ENCODE data around the gene ARPP19. TPM values are rescaled to one million over a fixed set of nuclear protein-coding genes. Genes with fewer than 3 reads are reported as not detected.
"Not testable (repeated sequence)": the region's sequence is repeated elsewhere in the genome, so short reads cannot be mapped to it uniquely, and the experiment has no call there.

ARPP19 gene
- total and polyA plus RNA-seq, 2 experiments from 2014 or later = 52.7 to 130 TPM

- Histone ChIP-seq H3K4me1 (ENCODE audit: insufficient read depth) (no peaks in the 10 kb centered on the region), H3K36me3 (replicated peaks; ENCODE audit: insufficient read depth, low read depth) (no peaks in the 10 kb centered on the region), H3K79me2 (peaks cover 42% of the 10 kb centered on the region), H3K27ac (no peak overlapping the region), H3K4me2 (no peak overlapping the region), H3K9me2 (replicated peaks; ENCODE audit: insufficient read depth) (no peaks in the 10 kb centered on the region), H3K9me3 (ENCODE audit: low read depth) (no peaks in the 10 kb centered on the region), H3K4me3 (no peak overlapping the region), H3K27me3 (no peaks in the 10 kb centered on the region), H2AFZ (no peak overlapping the region), H4K20me1 (ENCODE audit: insufficient read depth, poor library complexity, severe bottlenecking) (peaks cover 31% of the 10 kb centered on the region)
- TF ChIP-seq CTCF (IDR thresholded peaks at IDR 0.05; ENCODE audit: poor library complexity) = no peak
- no peak for TF ChIP-seq EZH2 (IDR thresholded peaks at IDR 0.05; ENCODE audit: borderline replicate concordance)
- no peak for TF ChIP-seq EZH2phosphoT487 (IDR thresholded peaks at IDR 0.05; ENCODE audit: low read depth, severe bottlenecking, unreplicated experiment)
- no peak for DNase-seq (ENCODE audit: low spot score)
- 100% methylated on average over 1 of the region's 2 CpGs for WGBS (ENCODE audit: low lambda C conversion rate, missing lambda C conversion rate)
Measured at GRCh38 chr15:52552303-52552702, 16.5 kb downstream of the ARPP19 start.

- H3K4me1 ChIP-seq (ENCODE audit: insufficient read depth) = no peaks in the 10 kb centered on the region
- DNase-seq (ENCODE audit: low spot score) = no peak
- H3K4me2 ChIP-seq = no peak overlapping the region
- no peak overlapping the region for H3K4me3 ChIP-seq
- peaks cover 37% of the 10 kb centered on the region for H3K79me2 ChIP-seq
- peaks cover 25% of the 10 kb centered on the region for H4K20me1 ChIP-seq (ENCODE audit: insufficient read depth, poor library complexity, severe bottlenecking)
- 92% methylated on average over 6 of the region's 6 CpGs for WGBS (ENCODE audit: low lambda C conversion rate, missing lambda C conversion rate)
- H3K36me3 ChIP-seq (replicated peaks; ENCODE audit: insufficient read depth, low read depth) = no peaks in the 10 kb centered on the region
- no peak overlapping the region for H3K27ac ChIP-seq
- H3K9me2 ChIP-seq (replicated peaks; ENCODE audit: insufficient read depth) = no peaks in the 10 kb centered on the region
- no peaks in the 10 kb centered on the region for H3K27me3 ChIP-seq
- H3K9me3 ChIP-seq (ENCODE audit: low read depth) = no peaks in the 10 kb centered on the region
- TF ChIP-seq EZH2phosphoT487 (IDR thresholded peaks at IDR 0.05; ENCODE audit: low read depth, severe bottlenecking, unreplicated experiment) (no peak), CTCF (IDR thresholded peaks at IDR 0.05; ENCODE audit: poor library complexity) (no peak), EZH2 (IDR thresholded peaks at IDR 0.05; ENCODE audit: borderline replicate concordance) (no peak)
- no peak overlapping the region for H2AFZ ChIP-seq
Measured at GRCh38 chr15:52551762-52552161, 17.1 kb downstream of the ARPP19 start.

- not testable (repeated sequence) for H3K27ac ChIP-seq; DNase-seq (ENCODE audit: low spot score)
- 88% methylated on average over 1 of the region's 1 CpG for WGBS (ENCODE audit: low lambda C conversion rate, missing lambda C conversion rate)
Measured at GRCh38 chr15:52551186-52551585, 17.6 kb downstream of the ARPP19 start.

GRCh38 chr15:52546031-52546751 is 22.6 kb downstream of the ARPP19 start:
- 98% methylated on average over 5 of the region's 5 CpGs for WGBS (ENCODE audit: low lambda C conversion rate, missing lambda C conversion rate)
- Histone ChIP-seq H3K9me3 (ENCODE audit: low read depth) (no peaks in the 10 kb centered on the region), H3K36me3 (replicated peaks; ENCODE audit: insufficient read depth, low read depth) (no peaks in the 10 kb centered on the region)

More at GRCh38 chr15:52551186-52551585, 17.6 kb downstream of the ARPP19 start:
- H3K4me3 ChIP-seq; H3K4me1 ChIP-seq (ENCODE audit: insufficient read depth); H2AFZ ChIP-seq; H3K27me3 ChIP-seq; H3K36me3 ChIP-seq (replicated peaks; ENCODE audit: insufficient read depth, low read depth); H3K4me2 ChIP-seq; H3K9me2 ChIP-seq (replicated peaks; ENCODE audit: insufficient read depth); H3K9me3 ChIP-seq (ENCODE audit: low read depth): not testable (repeated sequence)
- Histone ChIP-seq H4K20me1 (ENCODE audit: insufficient read depth, poor library complexity, severe bottlenecking) (peaks cover 21% of the 10 kb centered on the region), H3K79me2 (peaks cover 31% of the 10 kb centered on the region)

More at GRCh38 chr15:52546031-52546751, 22.6 kb downstream of the ARPP19 start:
- H3K9me2 ChIP-seq (replicated peaks; ENCODE audit: insufficient read depth) = no peaks in the 10 kb centered on the region
- no peaks in the 10 kb centered on the region for H3K79me2 ChIP-seq
- no peak overlapping the region for H3K4me2 ChIP-seq
- H3K27ac ChIP-seq = no peak overlapping the region
- DNase-seq (ENCODE audit: low spot score) = no peak
- H4K20me1 ChIP-seq (ENCODE audit: insufficient read depth, poor library complexity, severe bottlenecking) = no peaks in the 10 kb centered on the region
- H3K4me3 ChIP-seq = no peak overlapping the region
- no peak overlapping the region for H2AFZ ChIP-seq
- TF ChIP-seq CTCF (IDR thresholded peaks at IDR 0.05; ENCODE audit: poor library complexity) (no peak), EZH2phosphoT487 (IDR thresholded peaks at IDR 0.05; ENCODE audit: low read depth, severe bottlenecking, unreplicated experiment) (no peak), EZH2 (IDR thresholded peaks at IDR 0.05; ENCODE audit: borderline replicate concordance) (no peak)
- H3K27me3 ChIP-seq = no peaks in the 10 kb centered on the region
- H3K4me1 ChIP-seq (ENCODE audit: insufficient read depth) = no peaks in the 10 kb centered on the region

All from hepatocyte (in vitro differentiated cells).